ENCODE measurements around the gene GABARAP.

DNA sequence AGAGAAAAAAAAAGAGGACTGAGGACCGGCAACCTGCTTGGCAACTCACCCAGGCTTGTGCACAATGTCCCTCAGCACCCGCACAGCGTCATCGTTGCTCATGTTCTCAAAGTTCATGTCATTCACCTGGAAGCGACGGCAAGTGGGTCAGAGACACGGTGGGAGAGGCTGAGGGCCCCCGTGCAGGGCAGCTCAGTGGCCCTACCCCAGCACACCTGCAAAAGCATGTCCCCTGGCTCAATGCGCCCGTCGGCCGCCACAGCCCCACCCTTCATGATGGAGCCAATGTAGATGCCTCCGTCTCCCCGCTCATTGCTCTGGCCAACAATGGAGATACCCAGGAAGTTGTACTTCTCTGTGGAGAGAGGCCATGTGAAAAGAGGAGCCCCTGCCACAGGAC lies 13.3 kb downstream of the GABARAP start:
- TF ChIP-seq CTCF (IDR thresholded peaks at IDR 0.05; ENCODE audit: insufficient read depth, low read length, poor library complexity, severe bottlenecking) (no peak), EZH2phosphoT487 (conservative IDR thresholded peaks at IDR 0.05; ENCODE audit: low read length) (no peak)
